GM18858 (cell line): ENCODE results near the gene ATP4B.

Experiments used
- ATAC-seq: cut with Tn5 transposase; IDR thresholded peaks from one replicate; pipeline ENCODE4 v1.9.1; 2021; ENCODE audit not compliant: unreplicated experiment

The ATP4B gene

GRCh38 chr13:113657851-113658741 is at the start of gene ATP4B:
Gene ATP4B, minus strand, starts transcription at chr13:113658198. Its CDS starts 54 bp downstream, at chr13:113658144.
- ATAC-seq = no peak

- ATAC-seq = no peak
Observed at GRCh38 chr13:113672002-113672651, 14.1 kb upstream of the ATP4B start.

- ATAC-seq = no peak
Observed at GRCh38 chr13:113671066-113672001, 13.3 kb upstream of the ATP4B start.

GRCh38 chr13:113670541-113670940 is 12.5 kb upstream of the ATP4B start:
- ATAC-seq = no peak

GRCh38 chr13:113669755-113670341 is 11.8 kb upstream of the ATP4B start:
- no peak for ATAC-seq

- ATAC-seq = no peak
Observed at GRCh38 chr13:113669231-113669754, 11.3 kb upstream of the ATP4B start.

- no peak for ATAC-seq
Observed at GRCh38 chr13:113668491-113668971, 10.5 kb upstream of the ATP4B start.

- no peak for ATAC-seq
Observed at GRCh38 chr13:113667771-113668490, 9.9 kb upstream of the ATP4B start.

- ATAC-seq = no peak
Observed at GRCh38 chr13:113666951-113667701, 9.1 kb upstream of the ATP4B start, which contains the start of gene GRK1. Gene GRK1, plus strand, starts transcription at chr13:113667219. Its CDS starts 168 bp downstream, at chr13:113667387.

- no peak for ATAC-seq
Observed at GRCh38 chr13:113666329-113666670, 8.3 kb upstream of the ATP4B start.

- no peak for ATAC-seq
Observed at GRCh38 chr13:113665597-113666328, 7.8 kb upstream of the ATP4B start.

- ATAC-seq = no peak
Observed at GRCh38 chr13:113664751-113665596, 7.0 kb upstream of the ATP4B start.

- no peak for ATAC-seq
Observed at GRCh38 chr13:113663934-113664333, 5.9 kb upstream of the ATP4B start.

GRCh38 chr13:113661509-113661908 is 3.5 kb upstream of the ATP4B start:
- no peak for ATAC-seq

- no peak for ATAC-seq
Observed at GRCh38 chr13:113660066-113660465, 2.1 kb upstream of the ATP4B start.

- no peak for ATAC-seq
Observed at GRCh38 chr13:113659337-113659736, 1.3 kb upstream of the ATP4B start.

- ATAC-seq = no peak
Observed at GRCh38 chr13:113658836-113659235, 838 bp upstream of the ATP4B start.
